HG03571 (cell line): ENCODE measurements around the gene RAC2.

Experiments
- ATAC-seq: cut with Tn5 transposase; IDR thresholded peaks from one replicate; pipeline ENCODE4 v1.9.1; 2021; ENCODE audit not compliant: unreplicated experiment

RAC2 gene

GRCh38 chr22:37222440-37222971 lies 21.6 kb downstream of the RAC2 start:
- no peak for ATAC-seq

GRCh38 chr22:37221424-37222333 lies 22.4 kb downstream of the RAC2 start:
- no peak for ATAC-seq

- ATAC-seq: no peak
These were observed 23.5 kb downstream of the RAC2 start for GRCh38 chr22:37220543-37220981.

GRCh38 chr22:37219533-37219932 lies 24.5 kb downstream of the RAC2 start:
- peak; percentile 3 for ATAC-seq

- peak; percentile 70 for ATAC-seq
These were observed 25.2 kb downstream of the RAC2 start for GRCh38 chr22:37218771-37219411.

GRCh38 chr22:37218399-37218770 lies 25.7 kb downstream of the RAC2 start:
- ATAC-seq: no peak

- no peak for ATAC-seq
These were observed 28.2 kb downstream of the RAC2 start for GRCh38 chr22:37215890-37216289.

GRCh38 chr22:37214731-37215030 lies 29.4 kb downstream of the RAC2 start:
- ATAC-seq: no peak

GRCh38 chr22:37213941-37214730 lies 29.9 kb downstream of the RAC2 start:
- ATAC-seq: no peak

GRCh38 chr22:37213218-37213855 lies 30.7 kb downstream of the RAC2 start:
- ATAC-seq: no peak

- ATAC-seq: no peak
These were observed 31.7 kb downstream of the RAC2 start, which contains the start of gene SSTR3 for GRCh38 chr22:37212174-37212906. Gene SSTR3, minus strand, starts transcription at chr22:37212477. Its CDS starts 4,674 bp downstream, at chr22:37207803.

GRCh38 chr22:37211866-37212173 lies 32.2 kb downstream of the RAC2 start:
- no peak for ATAC-seq

- no peak for ATAC-seq
These were observed 32.8 kb downstream of the RAC2 start for GRCh38 chr22:37211075-37211865.

GRCh38 chr22:37210041-37210803 lies 33.8 kb downstream of the RAC2 start:
- no peak for ATAC-seq

GRCh38 chr22:37209140-37209845 lies 34.8 kb downstream of the RAC2 start:
- ATAC-seq: no peak

- no peak for ATAC-seq
These were observed 35.5 kb downstream of the RAC2 start for GRCh38 chr22:37208401-37209139.

GRCh38 chr22:37207981-37208380 lies 36.1 kb downstream of the RAC2 start:
- ATAC-seq: no peak
